ENCODE results near the gene MAGI2.
A peak's percentile ranks its signal among the peaks of the same experiment; 100 is the strongest.

MAGI2 gene

GRCh38 chr7:78441737-78442136 lies 1011.7 kb downstream of the MAGI2 start:
- no peak for DNase-seq

GRCh38 chr7:78438433-78438832 lies 1015.0 kb downstream of the MAGI2 start:
- DNase-seq = no peak

GRCh38 chr7:78437118-78437517 lies 1016.3 kb downstream of the MAGI2 start:
- DNase-seq = no peak

- no peak for DNase-seq
Observed at GRCh38 chr7:78435355-78435754, 1018.1 kb downstream of the MAGI2 start.

GRCh38 chr7:78434281-78434680 lies 1019.2 kb downstream of the MAGI2 start:
- DNase-seq = peak; percentile 38

GRCh38 chr7:78433421-78433820 lies 1020.0 kb downstream of the MAGI2 start:
- peak; percentile 54 for DNase-seq

- DNase-seq = no peak
Observed at GRCh38 chr7:78429878-78430277, 1023.6 kb downstream of the MAGI2 start.

- DNase-seq = peak; percentile 93
Observed at GRCh38 chr7:78427209-78427608, 1026.3 kb downstream of the MAGI2 start.

GRCh38 chr7:78420001-78420400 lies 1033.5 kb downstream of the MAGI2 start:
- DNase-seq = no peak

- DNase-seq = no peak
Observed at GRCh38 chr7:78417180-78417853, 1036.2 kb downstream of the MAGI2 start.

GRCh38 chr7:78413568-78413967 lies 1039.9 kb downstream of the MAGI2 start:
- no peak for DNase-seq

- no peak for DNase-seq
Observed at GRCh38 chr7:78412216-78412858, 1041.1 kb downstream of the MAGI2 start.

- DNase-seq = no peak
Observed at GRCh38 chr7:78407031-78407430, 1046.4 kb downstream of the MAGI2 start.

- no peak for DNase-seq
Observed at GRCh38 chr7:78406531-78406930, 1046.9 kb downstream of the MAGI2 start.

GRCh38 chr7:78402096-78402495 lies 1051.4 kb downstream of the MAGI2 start:
- no peak for DNase-seq

GRCh38 chr7:78400038-78400437 lies 1053.4 kb downstream of the MAGI2 start:
- DNase-seq = peak; percentile 55

GRCh38 chr7:78399033-78399769 lies 1054.3 kb downstream of the MAGI2 start:
- DNase-seq = no peak

- DNase-seq = peak; percentile 43
Observed at GRCh38 chr7:78398576-78398975, 1054.9 kb downstream of the MAGI2 start.

- DNase-seq = peak; percentile 35
Observed at GRCh38 chr7:78398081-78398480, 1055.4 kb downstream of the MAGI2 start.

- DNase-seq = no peak
Observed at GRCh38 chr7:78396210-78396609, 1057.3 kb downstream of the MAGI2 start.

- DNase-seq = no peak
Observed at GRCh38 chr7:78395298-78396036, 1058.0 kb downstream of the MAGI2 start.

GRCh38 chr7:78389022-78389421 lies 1064.4 kb downstream of the MAGI2 start:
- DNase-seq = no peak

- DNase-seq = no peak
Observed at GRCh38 chr7:78386520-78386919, 1066.9 kb downstream of the MAGI2 start.
